ENCODE measurements around the gene WDR75. TPM values are rescaled to one million over a fixed set of nuclear protein-coding genes. Genes with fewer than 3 reads are reported as not detected.

The WDR75 gene
- total RNA-seq, 1 donor from 2014 or later, result 34.0 TPM

Other genes with a start within 250 kb of the WDR75 start
- gene SLC40A1, start 139.3 kb downstream of the WDR75 start, total RNA-seq, result 48.5 TPM
- gene ASNSD1, start 220.0 kb downstream of the WDR75 start, total RNA-seq, result 36.5 TPM
- gene ANKAR, start 233.2 kb downstream of the WDR75 start, total RNA-seq, result 6.6 TPM